ENCODE measurements around the gene MBD2.
"Not testable (repeated sequence)": the region's sequence is repeated elsewhere in the genome, so short reads cannot be mapped to it uniquely, and the experiment has no call there.

The MBD2 gene

DNA sequence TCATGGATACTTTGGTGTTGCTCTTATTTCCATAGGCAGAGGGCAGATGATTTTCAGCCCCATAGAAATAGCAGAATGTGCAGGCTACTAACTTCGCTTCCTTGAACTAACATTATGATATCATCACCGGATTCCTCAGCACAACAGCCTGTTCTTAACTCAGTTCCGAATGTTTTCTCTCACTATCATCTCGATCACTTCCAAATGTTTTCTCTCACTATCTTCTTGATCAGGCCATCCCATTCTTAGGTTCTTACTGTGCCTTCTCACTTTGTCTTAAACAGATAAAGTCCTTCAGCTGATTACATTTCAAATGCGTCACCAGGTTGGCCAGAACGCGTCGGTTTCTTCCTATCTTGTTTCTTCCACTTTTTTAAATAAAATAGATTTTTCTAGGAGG, 11.4 kb upstream of the MBD2 start:
- no peak for DNase-seq

DNA sequence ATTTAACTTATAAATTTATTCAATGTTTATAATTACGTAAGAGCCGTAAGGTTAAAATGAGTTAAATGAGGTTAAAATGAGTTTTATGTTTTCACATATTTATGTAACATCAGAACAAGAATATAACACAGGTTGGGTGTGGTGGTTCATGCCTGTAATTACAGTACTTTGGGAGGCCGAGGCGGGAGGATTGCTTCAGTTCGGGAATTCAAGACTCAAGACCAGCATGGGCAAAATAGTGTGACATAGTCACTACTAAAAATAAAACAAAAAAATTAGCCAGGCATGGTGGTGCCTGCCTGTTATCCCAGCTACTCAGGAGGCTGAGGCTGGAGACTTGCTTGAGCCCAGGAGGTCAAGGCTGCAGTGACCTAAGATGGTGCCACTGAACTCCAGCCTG, 9.3 kb upstream of the MBD2 start:
- no peak for DNase-seq

DNA sequence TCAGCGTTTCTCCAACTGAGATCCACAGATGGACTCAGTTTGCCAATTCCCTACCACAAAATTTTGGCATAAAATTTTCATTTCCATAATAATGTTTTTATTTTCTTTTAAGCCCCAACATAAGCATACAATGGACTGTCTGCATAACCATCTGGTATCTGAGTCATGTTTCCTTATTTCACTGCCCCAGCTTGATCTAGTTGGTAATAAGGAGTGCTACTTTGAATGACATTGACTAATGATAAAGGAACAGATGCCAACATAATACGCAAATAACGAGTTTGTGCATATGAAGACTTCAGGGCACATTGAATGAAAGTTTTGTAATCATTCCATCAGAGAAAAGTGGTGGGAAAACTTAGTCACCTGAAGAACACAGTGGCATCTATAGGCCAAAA, 8.8 kb upstream of the MBD2 start:
- no peak for DNase-seq

DNA sequence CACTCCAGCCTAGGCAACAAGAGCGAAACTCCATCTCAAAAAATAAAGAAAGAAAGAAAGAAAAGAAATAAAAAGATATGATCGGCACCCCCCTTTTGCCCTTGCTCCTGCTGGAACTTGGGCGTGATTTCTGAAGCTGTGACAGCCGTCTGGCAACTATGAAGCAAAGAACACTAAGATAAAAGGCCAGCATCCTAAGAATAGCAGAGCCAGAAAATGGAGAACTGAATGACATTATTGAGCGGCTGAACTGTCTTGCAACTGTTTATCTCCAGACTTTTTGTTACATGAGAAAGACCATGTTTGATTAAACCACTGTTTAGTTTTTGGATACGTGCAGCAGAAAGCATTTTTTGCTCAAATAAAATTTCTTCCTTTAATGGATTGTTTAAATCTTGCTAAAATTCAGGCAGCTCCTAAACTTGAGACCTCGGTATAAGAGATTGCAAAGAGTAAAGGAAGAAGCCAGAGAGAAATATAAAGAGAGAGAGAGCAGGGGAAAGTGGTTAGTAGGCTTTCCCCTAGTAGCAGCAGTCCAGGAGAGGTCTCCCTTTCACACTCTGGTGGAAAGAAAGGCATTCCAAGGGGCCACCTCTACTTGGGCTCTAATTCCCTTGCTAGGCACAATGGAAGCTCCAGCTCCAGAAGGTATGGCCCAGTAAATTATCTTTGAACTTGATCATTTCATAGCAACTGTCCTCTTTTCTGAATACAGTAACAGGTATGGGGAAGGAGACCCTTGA, 8.2 kb upstream of the MBD2 start:
- no peak for DNase-seq

DNA sequence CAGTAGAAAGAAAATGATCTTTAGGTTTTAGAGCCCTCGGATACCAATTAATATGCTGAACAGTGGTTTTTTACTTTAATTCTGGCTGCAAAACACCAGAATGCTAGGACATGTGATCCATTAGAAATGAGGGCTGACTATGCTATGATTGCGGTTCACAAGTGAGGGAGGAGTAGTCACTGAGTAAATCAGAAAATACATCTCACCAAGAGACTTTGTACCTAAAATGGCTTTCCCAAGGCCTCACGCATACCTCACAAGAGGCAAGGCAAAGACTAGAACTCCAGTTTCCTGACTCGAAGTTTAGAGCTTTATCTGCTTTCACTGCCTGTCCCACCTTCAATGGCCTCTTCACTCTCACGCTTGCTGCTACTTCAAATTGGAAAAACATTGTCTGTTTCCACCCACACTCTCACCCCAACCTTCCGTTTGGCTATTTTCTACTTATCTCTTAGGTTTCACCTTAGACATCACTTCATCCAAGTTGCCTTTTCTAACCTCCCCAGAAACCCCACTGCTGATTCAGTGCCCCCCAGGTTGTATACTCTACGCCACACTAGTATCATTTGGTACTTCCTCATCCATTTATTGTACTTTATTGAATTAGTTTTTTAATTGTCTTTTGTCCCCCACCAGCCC, 5.1 kb upstream of the MBD2 start:
- no peak for DNase-seq

DNA sequence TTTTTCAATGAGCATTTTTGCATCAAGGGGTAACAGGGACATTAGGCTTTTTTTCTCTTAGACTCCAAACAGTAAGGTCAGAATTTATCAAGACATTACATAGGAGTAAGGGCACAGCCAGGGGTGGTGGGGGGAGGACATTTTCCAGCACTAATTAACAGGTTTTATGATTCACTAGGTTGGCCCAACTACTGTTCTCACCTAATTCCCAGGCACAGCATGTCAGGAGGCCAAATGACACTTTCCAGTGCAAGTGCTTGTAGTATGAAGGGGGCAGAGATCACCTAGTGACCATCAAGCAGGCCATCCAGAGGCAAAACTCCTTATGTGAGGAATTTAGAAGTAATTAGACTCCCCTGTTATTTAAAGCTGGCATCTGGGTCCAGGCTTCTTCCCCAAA, 3.9 kb upstream of the MBD2 start:
- no peak for DNase-seq

DNA sequence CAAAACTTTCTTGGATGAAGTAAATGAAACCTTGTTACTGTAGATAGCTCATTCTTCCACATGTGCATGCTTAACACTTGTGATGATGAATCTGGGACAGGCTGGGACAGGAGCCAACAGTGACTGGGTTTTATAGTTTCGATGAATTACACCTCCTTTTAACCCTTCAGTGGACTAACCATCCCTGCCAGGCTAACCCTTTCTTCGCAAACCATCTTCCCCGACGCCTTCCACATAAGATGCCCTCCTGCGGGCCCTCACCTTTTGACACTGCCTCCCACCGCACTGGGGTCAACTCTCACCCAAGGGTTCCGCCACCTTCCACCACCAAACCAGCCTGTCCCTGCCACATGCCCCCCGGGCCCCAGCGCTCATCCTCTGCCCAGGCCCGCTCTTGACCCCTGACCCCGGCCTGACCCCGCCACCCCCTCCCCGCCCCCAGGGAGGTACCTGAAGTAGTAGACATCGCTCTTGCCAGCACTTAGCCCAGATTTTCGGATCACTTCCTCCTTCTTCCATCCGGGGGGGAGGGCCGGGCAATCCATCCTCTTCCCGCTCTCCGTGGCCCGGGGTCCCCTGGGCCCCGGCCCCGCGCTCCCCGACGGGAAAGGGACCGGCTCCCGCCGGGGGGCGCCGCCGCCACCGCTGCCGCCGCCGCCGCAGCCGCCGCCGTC, 764 bp downstream of the MBD2 start:
- no peak for DNase-seq

DNA sequence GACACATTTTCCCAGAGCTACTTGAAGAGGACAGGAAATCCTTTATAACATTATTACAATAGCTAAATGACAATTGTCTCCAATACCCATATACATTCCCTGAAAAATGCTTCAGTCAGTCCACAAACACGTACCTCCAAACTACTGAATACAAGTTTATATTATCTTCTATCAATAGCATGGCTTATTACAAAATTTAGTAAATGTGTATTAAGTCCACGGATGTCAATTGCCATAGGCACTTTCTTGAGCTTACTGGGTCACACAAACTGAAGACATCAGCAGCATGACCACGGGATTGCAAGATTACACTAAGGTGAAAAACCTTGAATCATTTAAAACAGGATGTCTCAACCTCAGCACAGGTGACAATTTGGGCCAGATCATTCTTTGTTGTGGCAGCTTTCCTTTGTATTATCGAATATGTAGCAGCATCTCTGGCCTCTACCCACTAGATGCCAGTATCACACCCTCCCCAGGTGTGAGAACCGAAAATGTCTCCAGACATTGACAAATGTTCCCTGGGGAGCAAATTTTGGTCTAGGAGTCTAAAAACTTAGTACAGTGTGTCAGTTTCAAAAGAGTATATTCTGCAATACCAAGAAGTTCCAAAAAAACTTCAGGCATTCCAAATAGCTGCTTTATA, 1.4 kb downstream of the MBD2 start:
- no peak for DNase-seq

DNA sequence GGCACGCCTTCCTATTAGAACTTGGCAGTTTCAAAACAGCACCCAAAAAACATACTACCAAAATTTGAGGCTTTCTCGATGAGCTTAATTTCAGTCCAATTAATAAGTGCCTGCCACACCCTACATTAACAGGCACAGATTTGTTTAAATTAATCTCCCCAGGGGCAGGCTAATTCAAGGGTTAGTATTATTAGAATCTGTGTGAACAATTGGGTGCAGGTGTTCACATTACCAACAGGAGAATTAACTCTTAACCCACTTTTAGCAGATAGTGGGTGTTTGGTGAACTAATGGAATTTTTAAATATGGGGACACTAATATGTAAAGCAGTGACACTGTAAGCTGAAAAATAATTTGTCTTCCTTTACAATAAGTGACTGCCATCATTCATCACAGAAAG, 4.1 kb downstream of the MBD2 start:
- no peak for DNase-seq

DNA sequence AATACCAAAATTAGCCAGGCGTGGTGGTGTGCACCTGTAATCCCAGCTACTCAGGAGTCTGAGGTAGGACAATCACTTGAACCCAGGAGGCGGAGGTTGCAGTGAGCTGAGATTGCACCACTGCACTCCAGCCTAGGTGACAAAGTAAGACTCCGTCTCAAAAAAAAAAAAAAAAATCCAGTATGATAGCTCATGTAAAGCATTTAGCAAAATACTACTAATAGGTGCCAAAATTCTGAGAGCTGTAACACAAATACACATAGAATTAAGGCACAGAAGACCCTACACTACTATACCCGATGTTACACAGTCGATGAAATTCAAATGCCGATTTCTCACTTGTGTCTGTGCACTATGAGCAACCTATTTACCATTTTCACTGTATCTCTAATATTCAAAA, 5.7 kb downstream of the MBD2 start:
- DNase-seq: not testable (repeated sequence)

DNA sequence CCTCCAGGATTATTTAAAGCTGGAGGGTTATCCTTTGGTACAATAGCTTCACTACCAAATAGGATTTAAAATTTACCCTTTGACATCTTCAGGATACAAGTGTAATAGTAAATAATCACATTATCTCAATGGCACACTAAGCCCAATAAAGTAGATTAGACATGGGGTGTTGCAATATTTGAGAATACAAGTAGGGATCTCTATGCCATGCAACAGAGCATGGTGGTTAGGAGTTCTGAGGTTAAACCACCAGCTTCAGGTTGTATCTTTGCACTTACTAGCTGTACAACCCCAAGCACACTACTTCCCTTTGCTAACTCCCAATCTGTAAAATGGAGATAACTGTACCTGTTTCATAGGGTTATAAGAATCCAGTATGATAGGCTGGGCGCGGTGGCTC, 6.2 kb downstream of the MBD2 start:
- no peak for DNase-seq

DNA sequence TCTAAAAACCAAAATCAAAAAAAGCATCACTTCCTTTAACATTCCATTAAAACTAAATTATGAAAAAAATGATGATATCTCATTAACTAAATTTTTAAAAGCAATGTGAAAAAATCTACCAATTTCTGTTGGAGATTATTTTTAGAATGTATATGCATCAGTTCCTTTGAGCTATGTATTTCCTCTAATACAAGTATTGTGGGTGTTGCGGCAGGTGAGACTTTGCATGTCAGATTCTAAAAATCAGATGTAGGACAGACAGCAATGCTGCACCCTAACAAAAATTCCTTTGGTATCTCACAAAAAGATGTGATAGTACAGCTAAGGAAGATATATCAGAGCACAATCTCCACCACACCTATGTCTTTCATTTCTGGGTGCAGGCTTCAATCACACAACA, 6.8 kb downstream of the MBD2 start:
- no peak for DNase-seq

DNA sequence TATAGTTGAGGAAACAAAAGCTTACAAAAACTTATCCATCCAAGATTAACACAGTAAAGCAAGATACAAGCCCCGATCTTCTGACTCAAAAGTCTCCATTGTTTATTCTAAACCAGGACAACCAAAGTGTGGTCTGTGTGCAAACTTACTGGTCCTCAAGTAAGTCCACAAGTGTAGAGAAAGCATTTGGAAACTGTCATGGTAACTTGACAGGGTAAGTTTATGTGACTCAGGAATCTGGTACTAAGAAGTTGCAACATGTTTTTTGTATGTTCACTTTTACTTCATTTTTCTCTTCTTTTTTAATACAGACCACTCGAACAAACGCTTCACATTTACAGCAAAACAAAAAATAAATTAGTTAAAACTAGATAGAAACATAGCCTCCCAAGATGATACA, 9.4 kb downstream of the MBD2 start:
- DNase-seq: no peak

DNA sequence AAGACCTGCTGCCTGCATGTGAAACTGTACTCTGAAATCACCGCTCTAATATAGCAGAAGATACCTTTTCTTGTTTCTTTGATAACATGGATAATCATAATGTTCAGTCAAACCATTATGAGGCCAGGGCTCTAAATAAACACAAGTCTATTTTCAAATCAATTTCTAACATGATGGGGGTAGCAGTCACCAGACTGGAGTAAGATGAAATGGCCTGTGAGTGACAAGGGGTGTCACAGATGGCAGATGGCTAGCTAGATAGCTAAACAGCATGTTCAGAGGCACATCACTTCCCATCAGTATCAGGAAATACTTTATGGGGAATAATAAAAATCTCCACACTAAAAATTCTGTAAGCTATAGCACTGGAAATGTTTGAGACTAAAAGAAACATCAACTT, 14.0 kb downstream of the MBD2 start:
- no peak for DNase-seq

DNA sequence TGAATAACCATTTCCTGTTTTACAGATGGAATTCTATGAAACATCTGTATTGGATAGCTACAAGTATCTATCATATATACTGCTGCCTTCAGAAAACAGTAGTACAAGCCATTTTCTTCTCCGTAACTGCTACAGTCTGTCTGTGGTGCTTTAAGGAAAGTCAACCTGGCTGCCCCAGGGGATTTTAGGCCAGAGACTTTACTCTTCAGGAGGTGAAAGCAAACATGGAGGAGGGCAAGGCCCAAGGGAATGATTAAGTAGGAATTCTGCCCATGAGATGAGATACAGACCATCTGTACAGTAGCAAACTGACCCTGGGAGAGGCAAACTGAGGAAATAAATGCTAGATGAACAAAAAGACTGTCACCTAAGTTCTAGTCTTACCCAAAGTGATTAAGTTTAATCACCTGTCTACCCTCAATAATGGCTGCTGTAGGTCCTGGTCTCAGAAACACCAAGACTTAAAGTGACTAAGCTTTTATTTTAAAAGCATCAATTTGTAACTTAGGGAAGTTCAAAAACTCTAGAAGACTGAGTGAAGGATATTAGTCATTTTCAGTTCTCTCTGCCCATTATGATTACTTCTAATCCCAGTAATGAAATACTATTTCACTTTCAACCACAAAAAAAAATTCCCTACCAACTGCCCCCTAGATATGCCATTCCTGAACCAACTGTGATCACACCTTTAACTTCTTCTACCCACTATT, 14.8 kb downstream of the MBD2 start:
- DNase-seq: no peak

DNA sequence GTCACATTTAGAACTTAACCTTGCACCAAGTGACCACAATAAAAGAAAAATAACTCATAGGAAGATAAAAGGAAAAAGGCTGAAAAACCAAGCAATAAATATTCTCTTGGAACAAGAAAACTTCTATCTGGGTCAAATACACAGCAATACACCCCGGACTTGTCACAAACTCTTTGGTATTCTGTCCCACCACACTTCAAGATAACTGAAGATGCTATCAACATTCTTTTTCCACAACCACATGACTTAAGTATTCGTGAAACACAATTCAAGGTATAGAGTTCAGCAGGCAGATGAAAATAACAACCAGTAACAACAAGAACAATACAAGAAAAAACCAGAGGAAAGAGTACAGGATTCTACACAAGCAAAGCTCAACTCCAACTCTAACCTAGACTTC, 18.0 kb downstream of the MBD2 start:
- no peak for DNase-seq

DNA sequence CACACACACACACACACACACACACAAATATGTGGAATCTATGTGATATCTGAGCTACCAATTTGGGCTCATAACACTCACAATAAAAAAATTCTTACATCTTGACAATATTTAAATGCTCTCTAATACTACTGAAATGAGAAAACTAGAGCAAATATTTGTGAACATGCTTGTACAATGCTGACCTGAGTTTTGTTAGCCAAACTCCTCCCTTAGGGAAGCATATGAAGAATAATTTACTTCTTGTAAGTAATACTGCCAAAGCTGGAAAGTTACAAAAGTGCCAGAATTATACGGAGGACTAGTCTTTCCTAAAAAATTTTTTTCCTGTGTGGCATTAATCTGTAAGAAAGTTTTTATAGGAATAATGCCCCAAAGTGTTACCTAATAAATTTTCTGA, 18.5 kb downstream of the MBD2 start:
- DNase-seq: no peak

DNA sequence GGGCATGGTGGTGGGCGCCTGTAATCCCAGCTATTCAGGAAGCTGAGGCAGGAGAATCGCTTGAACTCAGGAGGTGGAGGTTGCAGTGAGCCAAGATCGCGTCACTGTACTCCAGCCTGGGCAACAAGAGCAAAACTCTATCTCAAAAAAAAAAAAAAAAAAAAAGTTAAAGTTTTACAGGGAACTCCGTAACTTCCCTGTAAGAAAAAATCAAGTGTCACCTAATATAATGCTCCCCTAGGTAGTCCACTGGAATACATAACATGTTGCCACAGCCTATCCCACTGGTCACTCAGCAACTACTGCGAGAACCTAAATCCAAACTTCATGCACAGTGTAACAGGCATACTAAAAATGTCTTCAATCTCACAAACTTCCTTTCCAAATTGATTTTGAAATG, 19.0 kb downstream of the MBD2 start:
- DNase-seq: not testable (repeated sequence)

DNA sequence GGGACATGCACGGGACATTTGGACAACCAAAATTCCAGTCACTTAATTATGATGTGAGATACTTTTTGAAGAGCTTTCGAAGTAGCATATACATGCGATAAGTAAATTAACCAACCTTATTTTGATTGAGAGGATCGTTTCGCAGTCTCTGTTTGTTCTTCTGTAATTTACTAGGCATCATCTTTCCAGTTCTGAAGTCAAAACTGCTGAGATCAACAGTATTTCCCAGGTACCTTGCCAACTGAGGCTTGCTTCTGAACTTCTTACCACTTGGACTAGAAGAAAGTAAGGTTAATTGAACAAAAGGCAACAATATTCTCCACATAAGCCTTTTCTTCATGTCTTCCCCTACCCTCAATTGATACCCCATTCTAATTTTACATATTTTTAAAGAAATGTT, 19.6 kb downstream of the MBD2 start:
- DNase-seq: no peak

DNA sequence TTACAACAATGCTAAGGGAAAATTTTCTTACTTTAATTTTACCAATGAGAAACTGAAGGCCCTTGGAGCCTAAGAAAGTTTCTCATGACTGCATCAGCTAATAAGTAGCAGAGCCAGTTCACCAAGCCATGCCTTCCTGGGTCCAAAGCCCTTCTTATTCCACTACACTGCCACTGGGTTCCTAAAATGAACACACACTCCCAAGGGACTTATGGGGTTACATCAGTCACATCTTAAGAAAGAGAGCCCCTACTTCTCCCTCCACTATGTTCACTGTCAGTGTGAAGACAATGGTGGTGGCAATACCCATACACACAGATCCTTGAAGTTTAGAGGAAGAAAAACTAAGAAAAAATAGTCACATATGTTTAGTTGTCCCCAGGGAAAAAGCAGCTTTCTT, 20.6 kb downstream of the MBD2 start:
- DNase-seq: no peak

DNA sequence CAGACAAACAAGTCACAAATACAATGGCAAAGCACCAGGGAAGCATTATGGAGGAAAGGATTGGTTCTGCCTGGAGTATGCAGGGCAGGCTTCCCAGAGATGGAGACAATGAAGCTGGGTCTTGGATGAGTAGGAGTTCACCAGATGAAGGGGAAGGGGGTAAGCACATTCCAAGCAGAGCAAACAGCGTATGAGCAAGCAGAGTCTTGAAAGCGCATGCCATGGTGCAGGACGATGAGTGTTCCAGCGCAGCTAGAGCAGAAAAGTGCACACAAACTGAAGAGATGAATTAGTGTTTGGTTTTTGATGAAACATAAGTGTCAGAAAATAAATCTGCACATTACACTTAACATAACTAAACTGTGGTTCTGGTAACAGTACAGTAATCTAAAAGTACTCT, 21.6 kb downstream of the MBD2 start:
- no peak for DNase-seq

DNA sequence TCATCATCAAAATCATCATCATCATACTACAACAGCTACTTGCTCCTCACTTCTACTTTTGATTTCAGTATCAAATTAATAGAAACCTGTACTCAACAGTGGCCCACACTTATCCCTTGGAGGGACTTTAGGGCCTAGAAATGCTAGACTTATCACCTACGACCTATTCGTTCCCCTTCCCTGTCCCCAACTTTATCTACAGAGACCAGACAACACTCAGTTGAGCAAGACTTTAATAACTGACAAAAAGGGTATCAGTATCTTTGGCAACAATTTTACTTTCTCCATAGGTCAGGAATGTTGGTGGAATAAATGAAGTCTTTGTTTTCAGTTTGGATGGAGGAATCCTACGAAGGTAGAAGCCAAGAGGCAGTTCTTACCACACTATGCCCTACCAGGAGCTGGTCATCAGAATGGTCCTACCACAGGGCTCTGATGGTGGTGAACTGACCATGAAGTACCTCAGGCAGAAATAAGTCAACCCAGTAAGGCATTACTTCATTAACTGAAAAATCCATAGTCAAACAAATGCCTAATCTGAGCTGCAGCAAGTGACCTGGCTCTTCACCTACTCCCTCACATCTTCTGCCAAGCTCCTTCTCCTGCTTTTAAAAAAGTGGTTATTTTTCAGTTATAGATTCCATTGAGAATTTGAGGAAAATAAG, 26.6 kb downstream of the MBD2 start:
- DNase-seq: no peak

DNA sequence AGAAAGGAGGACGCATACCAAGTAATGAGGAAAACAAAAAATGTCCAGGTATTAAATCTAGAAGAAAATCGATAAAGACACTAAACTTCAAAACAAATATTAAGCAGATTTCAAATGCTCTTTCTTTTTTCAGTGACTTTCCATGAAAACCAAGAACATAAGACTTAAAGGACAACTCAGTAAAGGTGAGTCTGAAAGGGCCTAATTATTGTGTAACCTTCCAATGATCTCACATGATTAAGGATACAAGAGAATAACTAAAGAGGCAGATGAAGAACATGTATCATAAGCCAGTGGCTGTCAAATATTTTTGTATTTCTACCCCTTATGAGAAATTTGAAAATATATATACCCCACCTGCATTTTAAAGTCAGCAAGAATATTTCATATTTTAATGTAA, 30.7 kb downstream of the MBD2 start:
- DNase-seq: no peak
